Measurements from ENCODE around the gene MEGF8.

Gene MEGF8

GRCh38 chr19:42286349-42287016 is 39.0 kb upstream of the MEGF8 start:
- no peak for DNase-seq (ENCODE audit: low spot score)

DNA sequence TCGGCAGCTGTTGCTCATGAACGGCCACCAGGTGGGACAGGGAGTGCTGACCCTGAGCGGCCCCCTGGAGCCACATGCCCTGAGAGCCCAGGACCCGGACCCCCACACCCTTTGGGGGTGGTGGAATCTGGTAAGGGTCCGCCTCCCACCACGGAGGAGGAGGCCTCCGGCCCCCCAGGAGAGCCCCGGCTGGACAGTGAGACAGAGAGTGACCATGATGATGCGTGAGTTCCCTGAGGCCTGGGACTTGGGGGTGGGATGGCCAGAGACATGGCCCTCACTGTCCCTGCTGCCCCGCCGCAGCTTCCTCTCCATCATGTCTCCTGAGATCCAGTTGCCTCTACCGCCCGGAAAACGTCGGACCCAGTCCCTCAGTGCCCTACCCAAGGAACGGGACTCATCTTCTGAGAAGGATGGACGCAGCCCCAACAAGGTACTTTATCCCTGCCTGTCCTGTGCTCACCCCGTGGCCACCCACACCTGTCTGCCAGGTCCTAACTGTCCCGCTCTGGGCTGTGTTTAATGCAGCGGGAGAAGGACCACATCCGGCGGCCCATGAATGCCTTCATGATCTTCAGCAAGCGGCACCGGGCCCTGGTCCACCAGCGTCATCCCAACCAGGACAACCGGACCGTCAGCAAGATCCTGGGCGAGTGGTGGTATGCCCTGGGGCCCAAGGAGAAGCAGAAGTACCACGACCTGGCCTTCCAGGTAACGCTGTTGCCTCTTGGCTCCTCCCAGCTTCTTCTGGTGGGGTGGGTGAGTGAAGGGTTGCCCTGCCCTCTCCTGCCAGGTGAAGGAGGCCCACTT is 38.2 kb upstream of the MEGF8 start:
- DNase-seq (ENCODE audit: low spot score): no peak

GRCh38 chr19:42287827-42288107 is 37.7 kb upstream of the MEGF8 start:
- DNase-seq (ENCODE audit: low spot score): no peak

GRCh38 chr19:42288387-42288786 is 37.0 kb upstream of the MEGF8 start:
- no peak for DNase-seq (ENCODE audit: low spot score)

DNA sequence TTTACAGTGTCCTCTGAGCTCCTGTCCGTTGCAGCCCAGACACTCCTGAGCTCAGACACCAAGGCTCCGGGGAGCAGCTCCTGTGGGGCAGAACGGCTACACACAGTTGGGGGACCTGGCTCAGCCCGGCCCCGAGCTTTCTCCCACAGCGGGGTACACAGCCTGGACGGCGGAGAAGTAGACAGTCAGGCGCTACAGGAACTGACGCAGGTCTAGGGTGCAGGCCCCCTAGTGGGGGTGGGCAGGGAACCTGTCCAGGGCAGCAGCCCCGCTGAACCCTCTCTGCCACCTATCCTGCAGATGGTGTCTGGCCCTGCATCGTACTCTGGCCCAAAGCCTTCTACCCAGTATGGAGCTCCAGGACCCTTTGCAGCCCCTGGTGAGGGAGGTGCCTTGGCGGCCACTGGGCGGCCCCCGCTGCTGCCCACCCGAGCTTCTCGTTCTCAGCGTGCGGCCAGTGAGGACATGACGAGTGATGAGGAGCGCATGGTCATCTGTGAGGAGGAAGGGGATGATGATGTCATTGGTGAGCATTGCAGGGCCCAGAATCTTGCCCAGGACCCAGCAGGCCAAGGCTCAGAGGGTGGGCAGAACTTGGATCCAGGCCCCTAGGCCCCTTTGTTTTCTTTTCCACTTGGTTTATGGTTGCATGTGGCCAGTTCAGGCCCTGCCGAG is 36.4 kb upstream of the MEGF8 start:
- no peak for DNase-seq (ENCODE audit: low spot score)

DNA sequence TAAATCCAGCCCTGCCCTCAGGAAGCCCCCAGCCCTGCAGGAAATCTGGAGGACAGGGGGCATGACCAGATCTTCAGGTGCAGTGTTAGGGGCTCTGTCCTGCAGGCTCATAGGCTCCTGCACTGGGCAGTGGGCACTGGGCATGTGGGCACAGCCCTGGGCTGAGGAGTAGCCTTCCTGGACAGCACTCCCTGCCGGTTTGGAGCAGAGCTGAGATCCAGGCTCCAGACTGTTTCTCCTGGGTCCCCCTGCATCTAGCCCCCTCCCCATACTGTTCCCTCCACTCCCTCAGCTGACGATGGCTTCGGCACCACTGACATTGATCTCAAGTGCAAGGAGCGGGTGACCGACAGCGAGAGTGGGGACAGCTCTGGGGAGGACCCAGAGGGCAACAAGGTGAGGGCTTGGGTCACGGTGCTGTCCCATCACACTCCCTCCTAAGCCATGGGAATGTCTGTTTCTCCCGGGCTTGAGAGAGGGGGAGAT is 35.8 kb upstream of the MEGF8 start:
- no peak for DNase-seq (ENCODE audit: low spot score)

DNA sequence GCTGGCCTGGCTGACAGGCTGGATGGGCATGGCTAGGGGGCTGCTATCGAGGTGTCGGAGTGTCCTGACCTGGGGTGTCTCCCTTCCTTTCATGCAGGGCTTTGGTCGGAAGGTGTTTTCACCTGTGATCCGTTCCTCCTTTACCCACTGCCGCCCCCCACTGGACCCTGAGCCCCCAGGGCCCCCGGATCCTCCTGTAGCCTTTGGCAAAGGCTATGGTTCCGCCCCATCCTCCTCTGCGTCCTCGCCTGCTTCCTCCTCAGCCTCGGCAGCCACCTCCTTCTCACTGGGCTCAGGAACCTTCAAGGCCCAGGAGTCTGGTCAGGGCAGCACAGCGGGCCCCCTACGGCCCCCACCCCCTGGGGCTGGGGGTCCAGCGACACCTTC is 35.3 kb upstream of the MEGF8 start:
- no peak for DNase-seq (ENCODE audit: low spot score)

- DNase-seq (ENCODE audit: low spot score): no peak
These were observed 34.7 kb upstream of the MEGF8 start for GRCh38 chr19:42290523-42291434.

GRCh38 chr19:42291435-42291810 is 34.0 kb upstream of the MEGF8 start:
- DNase-seq (ENCODE audit: low spot score): no peak

GRCh38 chr19:42292042-42292960 is 33.1 kb upstream of the MEGF8 start:
- DNase-seq (ENCODE audit: low spot score): no peak

GRCh38 chr19:42292963-42293362 is 32.5 kb upstream of the MEGF8 start:
- DNase-seq (ENCODE audit: low spot score): no peak

DNA sequence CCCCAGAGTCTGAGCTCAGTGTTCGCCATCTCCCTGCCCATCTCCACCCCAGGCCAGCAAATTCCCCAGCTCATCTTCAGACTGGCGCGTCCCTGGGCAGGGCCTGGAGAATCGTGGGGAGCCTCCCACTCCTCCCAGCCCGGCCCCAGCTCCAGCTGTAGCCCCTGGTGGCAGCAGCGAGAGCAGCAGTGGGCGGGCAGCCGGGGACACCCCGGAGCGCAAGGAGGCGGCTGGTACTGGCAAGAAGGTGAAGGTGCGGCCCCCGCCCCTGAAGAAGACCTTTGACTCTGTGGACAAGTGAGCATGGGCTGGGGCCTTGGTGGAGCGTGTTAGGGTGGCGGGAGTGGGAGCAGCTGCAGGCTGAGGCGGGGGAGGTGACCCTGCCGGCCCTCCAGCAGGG is 31.9 kb upstream of the MEGF8 start:
- DNase-seq (ENCODE audit: low spot score): no peak

DNA sequence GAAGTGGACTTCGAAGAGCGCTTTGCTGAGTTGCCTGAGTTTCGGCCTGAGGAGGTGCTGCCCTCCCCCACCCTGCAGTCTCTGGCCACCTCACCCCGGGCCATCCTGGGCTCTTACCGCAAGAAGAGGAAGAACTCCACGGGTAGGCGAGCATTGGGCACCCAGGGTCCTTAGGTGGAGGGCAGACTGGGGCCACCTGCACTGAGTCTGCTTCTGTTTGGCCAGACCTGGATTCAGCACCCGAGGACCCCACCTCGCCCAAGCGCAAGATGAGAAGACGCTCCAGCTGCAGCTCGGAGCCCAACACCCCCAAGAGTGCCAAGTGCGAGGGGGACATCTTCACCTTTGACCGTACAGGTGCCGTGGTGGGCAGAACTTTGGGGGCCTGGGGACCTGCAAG is 31.5 kb upstream of the MEGF8 start:
- DNase-seq (ENCODE audit: low spot score): no peak

- no peak for DNase-seq (ENCODE audit: low spot score)
These were observed 30.8 kb upstream of the MEGF8 start for GRCh38 chr19:42294471-42295137.

GRCh38 chr19:42295342-42295741 is 30.1 kb upstream of the MEGF8 start:
- DNase-seq (ENCODE audit: low spot score): no peak

DNA sequence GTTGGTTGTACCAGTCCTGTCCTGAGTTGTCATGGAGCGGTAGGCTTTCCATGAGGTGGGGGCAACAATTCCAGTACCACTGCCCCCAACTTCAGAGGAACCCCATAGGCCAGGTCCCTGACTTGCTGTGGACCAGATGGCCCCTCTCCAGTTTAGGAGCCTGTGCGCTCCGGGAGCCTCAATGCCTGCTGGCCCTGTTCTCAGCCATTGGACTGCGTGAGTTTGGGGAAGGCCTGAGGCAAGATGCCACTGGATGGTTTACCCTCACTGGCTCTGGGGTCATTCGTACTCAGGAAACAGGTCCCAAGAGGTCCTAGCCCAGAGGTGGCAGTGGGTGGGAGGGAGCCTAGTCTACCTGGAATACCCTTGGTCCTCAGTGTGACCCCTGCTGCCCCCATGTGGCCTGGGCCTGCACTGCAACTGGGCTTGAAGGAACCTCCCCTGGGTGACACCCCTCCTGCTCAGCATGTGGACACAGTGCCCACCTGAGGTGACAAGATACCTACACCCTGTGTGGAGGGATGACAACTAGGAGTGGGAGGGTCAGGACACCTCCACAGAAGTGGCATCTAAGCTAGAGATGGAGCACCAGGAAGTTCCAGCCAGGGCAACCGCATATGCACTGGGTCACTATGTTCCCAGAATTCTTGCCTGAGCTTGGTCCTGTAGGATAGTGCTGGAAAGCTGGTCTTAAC is 29.5 kb upstream of the MEGF8 start:
- no peak for DNase-seq (ENCODE audit: low spot score)

- no peak for DNase-seq (ENCODE audit: low spot score)
These were observed 28.4 kb upstream of the MEGF8 start for GRCh38 chr19:42297039-42297438.

DNA sequence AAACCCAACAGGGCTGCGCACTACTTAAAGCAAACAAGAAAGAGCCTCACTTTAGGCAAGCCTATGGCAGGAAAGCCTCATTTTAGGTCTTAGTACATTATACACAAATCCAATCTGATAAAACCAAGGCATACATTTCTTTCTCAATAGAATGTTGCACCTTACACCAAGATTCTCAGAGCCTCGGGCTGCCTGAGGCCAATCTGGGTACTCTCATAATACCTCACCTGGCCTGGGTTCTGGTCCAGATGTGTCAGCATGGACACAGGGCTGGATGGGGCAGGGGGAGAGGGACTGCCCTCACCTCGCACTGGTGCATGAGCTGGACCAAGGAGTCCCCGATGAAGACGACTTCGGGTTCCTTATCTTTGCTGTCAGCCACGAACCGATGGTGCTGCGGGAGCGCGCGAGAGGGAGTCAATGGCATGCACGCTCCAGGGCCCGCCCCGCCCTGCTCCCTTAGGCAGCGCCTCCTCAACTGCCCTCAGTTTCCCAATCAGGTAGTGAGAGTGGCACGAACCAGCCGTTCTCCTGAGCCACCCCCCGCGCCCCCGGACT is 23.7 kb upstream of the MEGF8 start, which contains the start of gene PRR19:
Gene PRR19, plus strand, starts transcription at position 487 of the 558 bp plus-strand sequence. CDS start 7,453 bp downstream, outside the sequence.
- DNase-seq (ENCODE audit: low spot score): no peak

DNA sequence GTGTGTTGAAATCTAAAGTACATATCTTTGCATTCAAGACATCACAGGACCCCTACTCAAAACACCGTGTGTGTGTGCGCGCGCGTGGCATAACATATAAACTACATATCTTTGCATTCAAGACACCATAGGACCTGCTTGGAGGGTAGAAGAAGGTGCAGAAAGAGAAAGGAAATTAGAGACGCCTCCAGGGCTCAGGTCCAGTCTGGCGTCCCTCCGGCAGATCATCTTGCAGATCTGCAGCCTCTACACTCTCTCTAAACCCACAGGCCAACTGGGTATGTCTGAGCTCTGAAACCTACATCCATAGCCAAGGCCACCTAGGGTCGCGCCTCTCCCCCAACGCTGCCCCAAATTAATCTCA is 22.4 kb upstream of the MEGF8 start:
- no peak for DNase-seq (ENCODE audit: low spot score)

- no peak for DNase-seq (ENCODE audit: low spot score)
These were observed 21.6 kb upstream of the MEGF8 start for GRCh38 chr19:42303876-42304275.

Measured in putamen (tissue), 1 donor.